NB4 (cell line): ENCODE data around the gene GNB1L.
A peak's percentile ranks its signal among the peaks of the same experiment; 100 is the strongest.

Experiments used
- MYC ChIP-seq: IDR thresholded peaks from 2 replicates; pipeline ENCODE4 v1.6.1; 2011; ENCODE audit warnings: low read depth, low read length
- POLR2A ChIP-seq: IDR thresholded peaks from 2 replicates; pipeline ENCODE4 v1.6.1; 2011; ENCODE audit warnings: mild to moderate bottlenecking; ENCODE audit not compliant: insufficient read length; ENCODE audit errors: extremely low read depth
- TF ChIP-seq, protein P1 (sequence below): IDR thresholded peaks from one replicate; pipeline ENCODE4 v1.5.1; 2012; ENCODE audit warnings: low read depth, low read length
- TF ChIP-seq, protein P2 (sequence below): IDR thresholded peaks from 2 replicates; pipeline ENCODE4 v1.6.1; 2011; ENCODE audit warnings: low read depth, low read length

DNA sequence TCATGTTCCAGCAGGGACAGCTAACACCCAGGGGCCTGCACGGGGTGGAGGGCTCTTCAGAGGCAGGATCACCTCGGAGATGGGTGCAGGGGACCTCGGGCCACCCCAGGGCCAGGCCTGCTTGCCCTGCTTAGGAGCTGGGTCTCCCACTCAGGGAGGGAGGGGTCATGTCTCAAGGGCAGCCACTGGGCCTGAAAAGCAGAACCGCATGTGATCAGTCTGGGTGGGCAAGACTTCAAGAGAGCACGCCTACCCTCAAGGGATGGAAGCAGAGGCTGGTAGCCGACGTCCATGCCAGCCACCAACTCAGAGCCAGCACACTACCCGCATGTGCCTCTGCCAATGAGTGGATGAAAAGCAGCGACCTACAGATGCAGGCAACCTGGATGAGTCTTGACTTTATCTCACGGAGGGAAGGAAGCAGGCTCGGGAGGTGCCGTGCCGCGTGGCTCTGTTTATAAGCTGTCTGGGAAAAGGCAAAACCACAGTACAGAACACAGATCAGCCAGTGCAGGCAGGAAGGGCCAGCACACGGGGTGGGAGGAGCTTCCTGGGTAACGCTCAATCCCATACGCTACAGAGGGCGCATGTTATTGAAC is 78.1 kb downstream of the GNB1L start:
- TF ChIP-seq, protein P1, sequence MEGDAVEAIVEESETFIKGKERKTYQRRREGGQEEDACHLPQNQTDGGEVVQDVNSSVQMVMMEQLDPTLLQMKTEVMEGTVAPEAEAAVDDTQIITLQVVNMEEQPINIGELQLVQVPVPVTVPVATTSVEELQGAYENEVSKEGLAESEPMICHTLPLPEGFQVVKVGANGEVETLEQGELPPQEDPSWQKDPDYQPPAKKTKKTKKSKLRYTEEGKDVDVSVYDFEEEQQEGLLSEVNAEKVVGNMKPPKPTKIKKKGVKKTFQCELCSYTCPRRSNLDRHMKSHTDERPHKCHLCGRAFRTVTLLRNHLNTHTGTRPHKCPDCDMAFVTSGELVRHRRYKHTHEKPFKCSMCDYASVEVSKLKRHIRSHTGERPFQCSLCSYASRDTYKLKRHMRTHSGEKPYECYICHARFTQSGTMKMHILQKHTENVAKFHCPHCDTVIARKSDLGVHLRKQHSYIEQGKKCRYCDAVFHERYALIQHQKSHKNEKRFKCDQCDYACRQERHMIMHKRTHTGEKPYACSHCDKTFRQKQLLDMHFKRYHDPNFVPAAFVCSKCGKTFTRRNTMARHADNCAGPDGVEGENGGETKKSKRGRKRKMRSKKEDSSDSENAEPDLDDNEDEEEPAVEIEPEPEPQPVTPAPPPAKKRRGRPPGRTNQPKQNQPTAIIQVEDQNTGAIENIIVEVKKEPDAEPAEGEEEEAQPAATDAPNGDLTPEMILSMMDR = no peak
- no peak for TF ChIP-seq POLR2A
- TF ChIP-seq, protein P2, sequence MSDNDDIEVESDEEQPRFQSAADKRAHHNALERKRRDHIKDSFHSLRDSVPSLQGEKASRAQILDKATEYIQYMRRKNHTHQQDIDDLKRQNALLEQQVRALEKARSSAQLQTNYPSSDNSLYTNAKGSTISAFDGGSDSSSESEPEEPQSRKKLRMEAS = peak; percentile 69
- TF ChIP-seq MYC = no peak
